Liver (tissue), 9 donors: ENCODE results near the gene NPIPB8. TPM values are rescaled to one million over a fixed set of nuclear protein-coding genes. Genes with fewer than 3 reads are reported as not detected.
"Not testable (repeated sequence)": the region's sequence is repeated elsewhere in the genome, so short reads cannot be mapped to it uniquely, and the experiment has no call there.

Experiments used
- DNase-seq: peaks from one replicate; pipeline ENCODE4 v3.0.0-alpha.2; 2017; ENCODE audit warnings: low spot score
- H3K27ac ChIP-seq, 2 donors: one replicate each; pipeline ENCODE4 v1.7.0; 2013; ENCODE audit warnings: inconsistent platforms in 2 of 2, low read length in 2 of 2, control low read depth in 1 of 2, low read depth in 1 of 2, mild to moderate bottlenecking in 1 of 2
- H3K27me3 ChIP-seq, 4 donors: one replicate each; pipeline versions ENCODE4 v1.6.1 to v1.7.0; 2013; ENCODE audit warnings: low read length in 3 of 4, inconsistent platforms in 1 of 4, mild to moderate bottlenecking in 1 of 4, moderate library complexity in 1 of 4; ENCODE audit not compliant: control insufficient read depth in 4 of 4, insufficient read depth in 4 of 4
- H3K36me3 ChIP-seq, 4 donors: one replicate each; pipeline versions ENCODE4 v1.6.1 to v1.7.0; 2013; ENCODE audit warnings: low read length in 3 of 4, mild to moderate bottlenecking in 3 of 4, low read depth in 1 of 4, moderate library complexity in 1 of 4; ENCODE audit not compliant: control insufficient read depth in 4 of 4, insufficient read depth in 3 of 4
- H3K4me1 ChIP-seq, 4 donors: one replicate each; pipeline versions ENCODE4 v1.6.1 to v1.7.0; 2013; ENCODE audit warnings: low read length in 3 of 4, mild to moderate bottlenecking in 3 of 4, moderate library complexity in 1 of 4; ENCODE audit not compliant: control insufficient read depth in 4 of 4, insufficient read depth in 4 of 4
- H3K4me3 ChIP-seq, 3 donors: one replicate each; pipeline versions ENCODE4 v1.6.1 to v1.7.0; 2013; ENCODE audit warnings: low read length in 3 of 3, control low read depth in 1 of 3, low read depth in 1 of 3, mild to moderate bottlenecking in 1 of 3
- H3K9ac ChIP-seq, 2 donors: one replicate each; pipeline ENCODE4 v1.7.0; 2013; ENCODE audit warnings: low read length in 2 of 2, mild to moderate bottlenecking in 2 of 2, moderate library complexity in 2 of 2, control low read depth in 1 of 2, low read depth in 1 of 2
- H3K9me3 ChIP-seq, 4 donors: one replicate each; pipeline versions ENCODE4 v1.6.1 to v1.7.0; 2013; ENCODE audit warnings: low read length in 3 of 4; ENCODE audit not compliant: control insufficient read depth in 4 of 4
- ATF3 ChIP-seq: IDR thresholded peaks from 2 replicates; pipeline ENCODE4 v1.6.1; 2016; ENCODE audit warnings: antibody characterized with exemption
- CTCF ChIP-seq: fragments of 150-350 bp; IDR thresholded peaks from 2 replicates; pipeline ENCODE4 v1.5.1; 2017; ENCODE audit warnings: improper control_type of control experiment, low read depth, low read length; ENCODE audit not compliant: missing input control
- EGR1 ChIP-seq, 2 donors: IDR thresholded peaks; 2 replicates each; pipeline ENCODE4 v1.6.1; 2016 to 2018; ENCODE audit warnings: antibody characterized with exemption in 2 of 2, low read depth in 2 of 2
- FOXA1 ChIP-seq: IDR thresholded peaks from 2 replicates; pipeline ENCODE4 v1.6.1; 2016; ENCODE audit warnings: antibody characterized with exemption
- FOXA2 ChIP-seq: IDR thresholded peaks from 2 replicates; pipeline ENCODE4 v1.6.1; 2016; ENCODE audit warnings: antibody characterized with exemption
- GABPA ChIP-seq, 2 donors: IDR thresholded peaks in 1 of 2; conservative IDR thresholded peaks in 1 of 2; 2 replicates each; pipeline ENCODE4 v1.6.1; 2016; ENCODE audit warnings: antibody characterized with exemption in 2 of 2, mild to moderate bottlenecking in 1 of 2, moderate library complexity in 1 of 2
- HNF4A ChIP-seq, 2 donors: conservative IDR thresholded peaks; 2 replicates each; pipeline ENCODE4 v1.6.1; 2016; ENCODE audit warnings: antibody characterized with exemption in 2 of 2, mild to moderate bottlenecking in 2 of 2
- HNF4G ChIP-seq: IDR thresholded peaks from 2 replicates; pipeline ENCODE4 v1.6.1; 2016; ENCODE audit warnings: antibody characterized with exemption
- JUND ChIP-seq, 2 donors: IDR thresholded peaks; 2 replicates each; pipeline ENCODE4 v1.6.1; 2016; ENCODE audit warnings: antibody characterized with exemption in 2 of 2
- MAX ChIP-seq: IDR thresholded peaks from 2 replicates; pipeline ENCODE4 v1.6.1; 2016; ENCODE audit warnings: antibody characterized with exemption
- NR2F2 ChIP-seq: IDR thresholded peaks from 2 replicates; pipeline ENCODE4 v1.6.1; 2016; ENCODE audit warnings: antibody characterized with exemption
- RAD21 ChIP-seq, 2 donors: IDR thresholded peaks; 2 replicates each; pipeline ENCODE4 v1.6.1; 2016; ENCODE audit warnings: antibody characterized with exemption in 2 of 2, mild to moderate bottlenecking in 2 of 2
- REST ChIP-seq: IDR thresholded peaks from 2 replicates; pipeline ENCODE4 v1.6.1; 2016; ENCODE audit warnings: antibody characterized with exemption, mild to moderate bottlenecking
- RXRA ChIP-seq, 2 donors: IDR thresholded peaks; 2 replicates each; pipeline ENCODE4 v1.6.1; 2017 to 2018; ENCODE audit warnings: antibody characterized with exemption in 2 of 2, mild to moderate bottlenecking in 1 of 2
- SP1 ChIP-seq: IDR thresholded peaks from 2 replicates; pipeline ENCODE4 v1.6.1; 2018; ENCODE audit warnings: antibody characterized with exemption, mild to moderate bottlenecking
- TAF1 ChIP-seq: conservative IDR thresholded peaks from 2 replicates; pipeline ENCODE4 v1.6.1; 2016; ENCODE audit warnings: antibody characterized with exemption, mild to moderate bottlenecking
- YY1 ChIP-seq: IDR thresholded peaks from 2 replicates; pipeline ENCODE4 v1.6.1; 2016; ENCODE audit warnings: antibody characterized with exemption, mild to moderate bottlenecking
- ZBTB33 ChIP-seq: IDR thresholded peaks from 2 replicates; pipeline ENCODE4 v1.6.1; 2016; ENCODE audit warnings: antibody characterized with exemption
- WGBS: extraction: QIAGEN DNeasy Blood & Tissue Kit; methylation state at CpG from one replicate; pipeline ENCODE4 v1.1.7; 2013; 5-methylcytosine and 5-hydroxymethylcytosine counted together
- polyA plus RNA-seq, 2 donors: library from polyadenylated mRNA; stranded (reverse) in 1 of 2; unstranded in 1 of 2; fragments of 200-250 nt in 1 of 2; fragments of >200 nt in 1 of 2; fragmentation: Nextera tagmentation in 1 of 2; extraction: Ambion mirVana in 1 of 2; gene quantifications; one replicate each; pipeline versions ENCODE4 v1.2.1 to v1.2.3, GENCODE V29; 2013 to 2015
- total RNA-seq, 2 donors: library from RNA; depleted of rRNA; stranded (reverse); fragments of >200 nt; gene quantifications; one replicate each; pipeline ENCODE4 v1.2.3, GENCODE V29; 2014
- donor health status: healthy.
- donor health status: healthy.
- donor health status: healthy.
- donor health status: healthy.
- donor health status: healthy.

Gene NPIPB8
- total and polyA plus RNA-seq, 4 donors = 0.08 to 0.53 TPM; not detected in 2

GRCh38 chr16:28608867-28609596, 28.8 kb upstream of the NPIPB8 start:
- peak; percentile 32 for DNase-seq
- not testable (repeated sequence) for H3K9me3 ChIP-seq, H3K27me3 ChIP-seq
- Histone ChIP-seq H3K4me3 (peak overlapping the region; percentile 29 to 71 (median 53)), H3K4me1 (peaks cover 5 to 31% (median 28%) of the 10 kb centered on the region in 4 donors), H3K27ac (peak overlapping the region; percentile 72 to 84), H3K36me3 (peaks cover 3 to 16% (median 13%) of the 10 kb centered on the region in 4 donors), H3K9ac (peak overlapping the region; percentile 31 to 45)
- 38% methylated on average over 11 of the region's 11 CpGs for WGBS

- 15% methylated on average over 11 of the region's 11 CpGs for WGBS
- no peaks in the 10 kb centered on the region for H3K9me3 ChIP-seq
Measured at GRCh38 chr16:28609631-28610594, 28.0 kb upstream of the NPIPB8 start, which contains the start of gene SULT1A1. Gene SULT1A1 (minus strand): TSS chr16:28610044. CDS start chr16:28608855, 1,189 bp downstream.

More at GRCh38 chr16:28609631-28610594, 28.0 kb upstream of the NPIPB8 start, which contains the start of gene SULT1A1:
- Histone ChIP-seq H3K4me1 (peaks cover 5 to 31% (median 28%) of the 10 kb centered on the region in 4 donors), H3K4me3 (peak within 1 kb of the TSS; percentile 29 to 71 (median 53)), H3K27me3 (no peaks in the 10 kb centered on the region), H3K27ac (peak within 1 kb of the TSS; percentile 72 to 84), H3K9ac (peak within 1 kb of the TSS; percentile 31 to 45), H3K36me3 (peaks cover 3 to 14% (median 10%) of the 10 kb centered on the region in 4 donors)
- no peak for TF ChIP-seq TAF1
- peak; percentile 33 for TF ChIP-seq MAX
- TF ChIP-seq JUND (IDR thresholded peaks at IDR 0.05) = peak in 1 of 2 donors; percentile 61
- TF ChIP-seq CTCF = no peak
- peak in 1 of 2 donors; percentile 46 for TF ChIP-seq RAD21 (IDR thresholded peaks at IDR 0.05)
- peak; percentile 62 for TF ChIP-seq NR2F2
- peak; percentile 84 to 88 for TF ChIP-seq RXRA (IDR thresholded peaks at IDR 0.05)
- no peak for TF ChIP-seq FOXA1
- no peak for TF ChIP-seq YY1
- TF ChIP-seq ATF3 = no peak
- TF ChIP-seq EGR1 (IDR thresholded peaks at IDR 0.05; ENCODE audit: low read depth in 2 of 2) = peak in 1 of 2 donors; percentile 24
- peak; percentile 67 to 70 for TF ChIP-seq HNF4A (conservative IDR thresholded peaks at IDR 0.05)
- peak; percentile 38 for TF ChIP-seq HNF4G
- peak; percentile 76 for TF ChIP-seq REST
- TF ChIP-seq FOXA2 = no peak
- TF ChIP-seq SP1 = peak; percentile 82
- no peak for TF ChIP-seq ZBTB33
- TF ChIP-seq GABPA (IDR thresholded peaks at IDR 0.05 in 1 of 2, conservative IDR thresholded peaks at IDR 0.05 in 1 of 2) = peak in 1 of 2 donors; percentile 64
- peak; percentile 54 for DNase-seq
